ENCODE measurements around the gene KCNK10. TPM values are rescaled to one million over a fixed set of nuclear protein-coding genes. Genes with fewer than 3 reads are reported as not detected.

Gene KCNK10
- total RNA-seq, 1 experiment from 2014 or later = 1.9 TPM

DNA sequence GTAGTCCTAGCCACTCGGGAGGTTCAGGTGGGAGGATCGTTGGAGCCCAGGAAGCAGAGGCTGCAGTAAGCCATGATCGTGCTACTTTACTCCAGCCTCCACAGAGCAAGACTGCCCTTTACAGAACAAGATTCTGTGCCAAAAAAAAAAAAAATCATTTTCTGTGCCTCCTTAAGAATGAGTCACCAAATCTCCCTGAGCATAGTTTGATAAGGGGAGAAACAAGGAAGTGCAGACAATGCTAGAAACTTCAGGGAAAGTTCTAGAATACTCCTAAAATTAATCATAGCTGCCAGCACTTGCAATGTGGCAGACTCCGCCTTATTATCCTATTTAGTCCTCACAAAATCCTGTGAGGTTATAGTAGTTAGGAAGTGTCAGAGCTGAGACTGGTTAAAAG, 74.5 kb downstream of the KCNK10 start:
- DNase-seq (ENCODE audit: low read depth, low spot score) = no peak
- in situ Hi-C loops (cut with HindIII; ENCODE audit: low pct_unique_long_range_greater_than_20kb, low sequenced_read_pairs) = no loop called here

DNA sequence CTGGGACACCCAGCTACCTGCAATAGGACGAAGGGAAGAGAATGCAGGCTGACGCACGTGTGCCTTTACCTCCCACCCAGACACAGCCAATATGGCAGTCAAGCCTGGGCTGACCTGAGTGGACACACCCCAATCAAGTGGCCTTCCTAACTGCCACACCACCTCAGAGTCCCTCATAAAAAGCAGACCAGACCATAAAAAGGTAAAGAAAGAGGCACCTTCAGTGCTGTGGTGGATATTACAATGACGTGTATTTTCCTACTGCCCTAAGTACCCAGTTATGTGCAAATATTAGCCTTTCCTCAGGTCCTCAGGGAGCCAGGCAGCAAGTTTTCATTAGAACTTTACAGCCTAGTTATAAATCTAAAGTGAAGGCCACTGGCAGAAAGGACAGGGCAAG, 75.8 kb downstream of the KCNK10 start:
- in situ Hi-C loops (cut with HindIII; ENCODE audit: low pct_unique_long_range_greater_than_20kb, low sequenced_read_pairs) = no loop called here
- no peak for DNase-seq (ENCODE audit: low read depth, low spot score)

DNA sequence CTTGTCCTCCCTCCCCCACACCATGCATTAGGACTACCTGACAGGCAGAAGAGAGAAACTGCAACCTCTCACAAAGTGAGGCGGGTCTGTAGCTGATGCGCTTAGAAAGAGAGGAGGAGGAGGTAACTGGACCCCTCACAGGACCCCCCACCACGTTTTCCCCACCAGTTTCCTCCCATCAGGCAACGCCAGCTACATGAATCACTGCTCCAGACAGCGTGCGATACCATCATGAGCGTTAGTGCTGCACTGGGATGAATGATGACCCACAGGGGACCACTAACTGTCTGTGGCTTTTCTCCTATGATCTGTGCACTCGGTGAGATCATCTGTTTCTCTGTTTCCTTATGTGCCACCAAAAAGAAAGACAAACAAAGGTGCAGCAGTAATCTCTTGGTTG, 77.7 kb downstream of the KCNK10 start:
- DNase-seq (ENCODE audit: low read depth, low spot score) = no peak
- in situ Hi-C loops (cut with HindIII; ENCODE audit: low pct_unique_long_range_greater_than_20kb, low sequenced_read_pairs) = no loop called here

DNA sequence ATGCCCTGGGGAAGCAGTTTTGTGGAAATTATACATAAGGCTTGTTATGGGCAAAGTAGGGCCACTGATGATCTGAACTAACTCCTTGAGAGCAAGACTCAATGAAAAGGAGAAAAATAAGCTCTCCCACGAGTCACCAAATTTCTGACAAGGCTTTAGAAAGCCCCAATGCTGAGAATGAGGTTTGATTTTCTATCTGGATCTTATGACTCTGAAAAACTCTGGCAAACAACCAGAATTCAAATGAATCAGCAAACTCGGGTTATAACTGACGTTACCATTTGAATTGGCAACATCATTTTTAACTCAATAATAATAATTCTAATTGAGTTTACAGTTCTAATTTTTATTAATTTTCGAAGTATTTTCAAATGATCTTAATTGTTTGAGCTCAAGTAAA, 79.1 kb downstream of the KCNK10 start:
- DNase-seq (ENCODE audit: low read depth, low spot score) = peak; percentile 12
- in situ Hi-C loops (cut with HindIII; ENCODE audit: low pct_unique_long_range_greater_than_20kb, low sequenced_read_pairs) = no loop called here

DNA sequence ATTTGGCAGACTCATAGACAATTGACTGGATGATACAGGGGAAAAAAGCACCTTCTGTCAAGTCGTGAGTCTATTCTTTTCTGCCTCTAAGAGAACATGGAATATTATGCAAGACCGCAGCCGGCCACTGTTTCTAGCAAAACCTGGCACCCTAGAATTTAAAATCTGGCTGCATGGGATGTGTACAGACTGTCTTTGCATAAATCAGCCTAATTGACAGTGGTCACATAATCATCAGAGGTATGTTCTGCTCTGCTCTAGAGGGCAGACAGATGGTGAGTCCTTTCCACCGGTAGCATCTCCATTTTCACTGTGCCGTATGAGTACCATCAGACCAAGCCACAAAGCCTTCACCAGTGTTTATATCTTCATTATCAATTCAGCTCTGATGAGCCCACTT, 80.6 kb downstream of the KCNK10 start:
- in situ Hi-C loops (cut with HindIII; ENCODE audit: low pct_unique_long_range_greater_than_20kb, low sequenced_read_pairs) = no loop called here
- no peak for DNase-seq (ENCODE audit: low read depth, low spot score)

DNA sequence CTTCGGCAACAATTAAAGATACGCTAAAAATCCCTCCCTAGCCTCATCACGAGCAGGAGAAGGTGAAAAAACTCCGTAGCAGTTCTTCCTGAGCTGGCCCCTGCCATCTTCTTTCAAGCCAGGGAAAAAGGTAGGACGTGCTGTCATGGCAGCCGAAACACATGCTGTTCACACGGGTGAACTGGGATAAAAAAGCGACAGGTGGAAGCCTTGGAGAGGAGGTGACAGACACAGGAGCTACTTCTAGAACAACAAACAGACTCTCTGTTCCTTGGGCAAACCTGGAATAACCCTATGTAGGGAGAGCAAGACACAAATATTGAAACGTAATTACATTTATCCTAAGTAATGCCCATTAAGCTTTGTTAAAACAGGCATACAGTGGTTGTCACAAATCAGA, 81.3 kb downstream of the KCNK10 start:
- in situ Hi-C loops (cut with HindIII; ENCODE audit: low pct_unique_long_range_greater_than_20kb, low sequenced_read_pairs) = no loop called here
- no peak for DNase-seq (ENCODE audit: low read depth, low spot score)

DNA sequence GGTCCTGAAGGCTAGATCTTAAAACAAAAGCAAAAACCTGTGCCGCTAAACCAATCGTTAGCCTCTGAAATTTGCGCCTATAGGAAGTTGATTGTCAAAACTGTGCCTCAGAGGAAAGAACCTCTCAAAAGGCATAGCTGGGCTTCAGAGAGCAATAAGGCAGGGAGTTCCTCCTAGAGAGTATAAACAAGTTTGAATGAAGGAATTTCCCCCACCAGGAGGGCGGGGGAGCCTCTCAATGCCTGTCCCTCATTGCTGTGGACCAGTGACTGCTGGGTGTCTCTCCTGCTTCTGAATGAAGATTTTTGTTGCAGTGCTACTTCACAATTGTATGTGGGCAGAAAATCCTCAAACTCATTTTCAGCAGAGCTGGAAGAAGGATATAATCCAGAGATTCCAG, 88.6 kb downstream of the KCNK10 start:
- no peak for DNase-seq (ENCODE audit: low read depth, low spot score)
- in situ Hi-C loops (cut with HindIII; ENCODE audit: low pct_unique_long_range_greater_than_20kb, low sequenced_read_pairs) = no loop called here

DNA sequence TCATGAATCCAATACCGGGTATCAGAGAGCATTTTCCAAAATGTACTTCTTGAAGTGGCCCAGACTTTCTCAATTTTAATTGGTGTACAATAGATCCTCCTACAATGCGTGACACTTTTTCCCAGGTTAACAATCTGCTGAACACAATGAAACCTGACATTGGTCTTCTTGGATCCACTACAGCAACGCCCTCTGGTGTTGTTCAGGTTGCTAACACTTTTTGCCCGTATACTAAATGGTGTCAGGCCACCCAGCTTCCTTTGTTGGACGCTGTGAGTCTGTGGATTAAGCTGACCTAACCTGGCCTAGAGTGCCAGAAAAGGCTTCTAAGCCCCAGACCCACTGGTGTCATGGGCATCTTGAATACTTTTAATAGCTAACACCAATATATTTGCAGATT, 89.2 kb downstream of the KCNK10 start:
- peak; percentile 68 for DNase-seq (ENCODE audit: low read depth, low spot score)
- in situ Hi-C loops (cut with HindIII; ENCODE audit: low pct_unique_long_range_greater_than_20kb, low sequenced_read_pairs) = no loop called here

DNA sequence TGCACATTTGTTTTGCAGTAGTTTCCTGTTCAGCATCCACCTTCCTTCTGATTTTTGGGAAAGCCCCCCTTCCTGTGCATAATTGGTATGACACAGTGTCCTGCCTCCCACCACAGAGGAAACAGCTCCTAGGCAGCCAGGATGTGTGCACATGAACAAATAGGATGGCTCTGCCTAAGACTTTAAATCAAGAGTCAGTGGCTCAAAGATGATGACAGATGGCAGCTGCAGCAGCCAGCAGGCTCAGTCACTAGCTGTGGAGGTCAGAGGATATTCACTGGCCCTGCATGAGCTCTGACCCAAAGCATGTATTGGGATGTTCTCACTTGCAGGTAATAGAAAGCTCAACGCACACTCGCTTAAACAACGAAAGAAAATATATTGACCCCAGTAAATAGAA, 90.3 kb downstream of the KCNK10 start:
- in situ Hi-C loops (cut with HindIII; ENCODE audit: low pct_unique_long_range_greater_than_20kb, low sequenced_read_pairs) = no loop called here
- no peak for DNase-seq (ENCODE audit: low read depth, low spot score)

DNA sequence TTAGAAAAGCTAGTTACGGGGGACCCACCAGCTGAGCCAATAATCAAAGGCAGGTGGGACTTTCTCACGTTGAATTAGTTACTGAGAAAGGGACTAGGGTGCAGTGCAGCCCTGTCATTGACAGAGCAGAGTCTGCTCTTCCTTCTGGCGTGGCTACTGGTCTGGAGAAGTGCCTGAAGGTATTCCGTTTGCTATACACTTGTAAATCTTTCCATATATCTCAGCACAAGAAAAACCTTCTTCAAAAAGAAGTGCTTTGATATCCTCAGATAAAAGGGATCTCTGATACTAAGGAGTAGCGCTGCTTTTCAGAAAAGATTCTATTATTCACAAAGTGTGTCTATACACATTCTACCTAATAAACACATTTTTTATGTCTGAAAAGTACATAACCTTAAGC, 91.5 kb downstream of the KCNK10 start:
- in situ Hi-C loops (cut with HindIII; ENCODE audit: low pct_unique_long_range_greater_than_20kb, low sequenced_read_pairs) = no loop called here
- DNase-seq (ENCODE audit: low read depth, low spot score) = no peak

DNA sequence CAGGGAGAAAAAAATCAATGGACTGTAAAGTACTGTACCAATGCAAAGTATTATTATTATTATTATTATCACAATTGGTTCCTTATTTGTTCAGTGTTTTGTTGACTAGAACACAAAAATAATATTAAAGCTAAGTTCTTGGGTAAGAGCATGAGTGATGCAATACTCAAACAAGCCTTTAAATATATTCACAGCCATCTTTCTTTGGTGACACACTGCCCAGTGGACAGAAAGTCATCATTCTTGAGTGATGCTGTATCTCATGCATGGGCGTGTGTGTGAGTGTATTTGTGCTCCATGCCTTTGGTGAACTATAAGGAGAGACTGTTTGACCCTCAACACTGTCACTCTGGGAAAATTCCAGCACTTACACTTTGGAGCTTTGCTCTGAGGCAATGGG, 93.6 kb downstream of the KCNK10 start:
- DNase-seq (ENCODE audit: low read depth, low spot score) = no peak
- in situ Hi-C loops (cut with HindIII; ENCODE audit: low pct_unique_long_range_greater_than_20kb, low sequenced_read_pairs) = no loop called here

DNA sequence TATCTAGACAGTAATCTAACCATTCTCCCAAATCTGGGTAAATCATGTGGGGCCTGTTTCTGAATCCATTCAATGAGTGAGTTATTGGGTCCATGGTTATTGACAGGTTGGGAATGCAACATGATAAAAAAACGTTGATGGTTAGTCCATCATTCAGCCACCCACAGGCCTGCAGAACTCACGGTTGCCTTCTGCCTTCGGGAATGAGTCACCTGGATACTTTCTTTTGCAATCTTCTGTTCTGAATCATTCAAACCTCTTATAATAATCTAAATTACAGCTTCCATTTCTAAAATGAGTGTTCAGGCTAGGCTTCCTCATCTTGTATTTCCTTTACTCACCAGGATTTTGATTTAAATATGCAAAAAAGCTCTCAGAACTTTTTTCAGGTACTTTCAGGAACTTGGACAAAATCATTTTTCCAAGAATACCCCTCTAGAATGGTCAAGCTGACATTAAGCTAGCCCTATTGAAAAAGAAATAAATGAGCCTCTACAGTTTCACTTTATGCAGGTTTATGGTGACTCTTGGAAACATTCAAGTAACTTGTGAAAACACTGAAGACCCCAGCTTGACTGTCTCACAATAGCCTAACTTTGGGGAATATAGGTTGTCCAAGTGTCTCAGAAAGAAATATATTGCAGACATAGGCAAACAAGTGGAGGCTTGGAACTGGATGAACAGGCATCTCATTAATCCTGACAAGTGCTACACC, 94.4 kb downstream of the KCNK10 start:
- DNase-seq (ENCODE audit: low read depth, low spot score) = no peak
- in situ Hi-C loops (cut with HindIII; ENCODE audit: low pct_unique_long_range_greater_than_20kb, low sequenced_read_pairs) = no loop called here

DNA sequence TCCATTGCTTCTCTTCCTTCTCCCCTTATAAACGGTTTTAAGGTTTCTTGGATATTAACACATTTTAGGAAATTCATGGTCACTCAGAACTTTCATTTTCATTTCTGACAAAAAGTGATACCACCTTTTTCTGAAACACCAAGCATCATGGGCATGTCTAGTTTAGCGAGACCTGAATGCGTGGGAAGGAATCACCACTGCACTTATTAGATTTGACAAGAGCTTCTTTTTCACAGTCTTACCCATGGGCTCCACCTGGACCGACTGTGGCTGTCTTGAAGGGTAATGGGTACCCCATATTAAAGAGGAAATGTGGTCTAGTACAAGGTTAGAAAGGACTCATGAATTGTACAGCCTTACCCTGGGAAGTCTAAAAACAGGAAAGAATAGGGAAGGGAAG, 95.4 kb downstream of the KCNK10 start:
- in situ Hi-C loops (cut with HindIII; ENCODE audit: low pct_unique_long_range_greater_than_20kb, low sequenced_read_pairs) = no loop called here
- DNase-seq (ENCODE audit: low read depth, low spot score) = no peak

DNA sequence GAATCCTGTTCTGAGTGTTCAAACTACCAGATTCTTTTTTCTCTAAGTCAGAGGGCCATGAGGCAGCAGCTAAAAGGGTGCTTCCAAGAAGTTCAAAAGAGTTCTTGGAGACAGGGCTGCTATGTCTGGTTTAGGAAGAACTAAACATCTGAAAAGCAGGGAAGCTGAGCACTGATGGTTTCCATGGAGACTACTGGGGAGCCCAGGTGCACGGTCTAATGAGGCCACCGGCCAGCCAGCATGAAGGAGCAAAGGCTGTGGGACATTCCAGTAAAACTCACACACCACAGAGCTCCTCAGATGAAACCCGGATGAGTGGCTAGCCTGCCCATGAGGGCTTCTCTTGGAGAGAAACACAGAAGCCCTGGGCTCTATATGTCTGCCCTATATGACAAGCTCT, 97.3 kb downstream of the KCNK10 start:
- DNase-seq (ENCODE audit: low read depth, low spot score) = no peak
- in situ Hi-C loops (cut with HindIII; ENCODE audit: low pct_unique_long_range_greater_than_20kb, low sequenced_read_pairs) = no loop called here

DNA sequence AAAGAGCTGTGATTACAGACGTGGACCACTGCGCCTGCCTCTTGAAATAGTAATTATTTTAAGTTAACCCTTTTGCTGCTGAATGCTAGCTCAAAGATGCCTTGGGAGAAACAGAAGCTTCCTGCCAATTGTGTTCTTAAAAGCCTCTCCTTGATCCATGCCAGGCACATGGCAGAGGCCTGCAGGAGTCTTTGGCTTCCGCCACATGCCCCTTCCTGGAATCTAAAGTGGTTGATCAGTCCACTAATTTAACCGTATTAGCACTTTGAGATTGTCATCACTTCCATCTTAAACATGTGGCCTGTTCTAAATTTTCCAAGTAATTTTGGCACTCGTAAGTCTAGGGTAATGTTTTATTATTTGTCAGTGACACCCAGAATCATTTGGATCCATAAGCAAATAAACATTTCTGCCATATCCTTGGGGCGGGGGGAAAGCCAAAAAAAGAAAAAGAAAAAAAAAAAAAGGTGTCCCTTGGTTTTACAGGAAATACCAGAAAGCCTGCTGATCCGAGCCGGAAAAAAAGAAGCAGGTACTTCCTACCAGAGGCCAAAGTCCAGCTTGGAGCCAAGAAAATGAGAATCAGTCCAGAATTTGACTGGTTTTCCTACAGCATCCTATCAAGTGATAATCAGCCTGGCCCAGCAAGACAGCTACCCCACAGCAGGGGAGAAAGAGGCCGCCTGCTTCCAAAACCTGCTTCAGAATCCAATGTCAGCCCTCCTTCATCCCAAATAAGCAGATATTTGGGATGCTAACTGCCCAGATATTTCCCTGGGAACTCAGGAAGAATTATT, 104.8 kb downstream of the KCNK10 start:
- in situ Hi-C loops (cut with HindIII; ENCODE audit: low pct_unique_long_range_greater_than_20kb, low sequenced_read_pairs) = no loop called here

DNA sequence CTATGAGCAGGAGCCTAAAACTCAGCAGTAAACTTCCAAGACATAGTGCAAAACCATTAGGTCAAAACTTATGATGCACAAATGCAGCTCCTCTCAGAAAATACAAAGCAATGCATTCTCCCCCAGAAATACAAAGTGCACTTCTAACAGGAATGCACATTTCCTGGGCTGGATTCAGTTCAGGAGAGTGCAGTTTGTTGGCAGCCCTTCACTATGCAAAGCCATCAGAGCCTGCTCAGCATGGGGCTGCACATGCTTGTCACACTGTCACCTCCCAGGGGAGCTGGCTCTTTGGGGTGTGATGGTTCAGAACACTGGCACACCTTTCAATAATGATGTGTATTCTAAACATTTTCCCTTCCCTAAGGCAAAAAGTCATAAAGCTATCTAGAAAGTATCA, 110.4 kb downstream of the KCNK10 start:
- in situ Hi-C loops (cut with HindIII; ENCODE audit: low pct_unique_long_range_greater_than_20kb, low sequenced_read_pairs) = no loop called here
- no peak for DNase-seq (ENCODE audit: low read depth, low spot score)

More for the DNA sequence above, 104.8 kb downstream of the KCNK10 start:
- DNase-seq (ENCODE audit: low read depth, low spot score) = no peak

DNA sequence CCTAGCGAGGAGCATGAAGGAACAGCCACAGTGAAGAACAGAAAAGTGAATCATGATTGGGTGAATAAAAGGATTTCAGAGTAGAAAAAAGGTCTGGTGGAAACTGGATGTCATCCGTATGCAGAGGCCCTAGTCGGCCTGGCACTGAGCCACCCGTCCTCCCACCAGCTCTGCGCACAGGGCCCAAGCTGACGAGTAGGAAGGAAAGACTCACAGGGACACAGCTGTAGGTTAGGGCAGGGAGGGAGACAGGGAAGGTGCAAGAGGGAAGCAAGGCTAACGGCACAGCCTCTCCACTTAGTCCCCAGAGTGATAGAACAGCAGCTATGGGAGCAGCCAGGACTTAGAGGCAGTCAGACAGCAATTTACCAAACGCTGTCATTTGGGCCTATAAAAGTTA, 112.6 kb downstream of the KCNK10 start:
- in situ Hi-C loops (cut with HindIII; ENCODE audit: low pct_unique_long_range_greater_than_20kb, low sequenced_read_pairs) = no loop called here
- no peak for DNase-seq (ENCODE audit: low read depth, low spot score)

DNA sequence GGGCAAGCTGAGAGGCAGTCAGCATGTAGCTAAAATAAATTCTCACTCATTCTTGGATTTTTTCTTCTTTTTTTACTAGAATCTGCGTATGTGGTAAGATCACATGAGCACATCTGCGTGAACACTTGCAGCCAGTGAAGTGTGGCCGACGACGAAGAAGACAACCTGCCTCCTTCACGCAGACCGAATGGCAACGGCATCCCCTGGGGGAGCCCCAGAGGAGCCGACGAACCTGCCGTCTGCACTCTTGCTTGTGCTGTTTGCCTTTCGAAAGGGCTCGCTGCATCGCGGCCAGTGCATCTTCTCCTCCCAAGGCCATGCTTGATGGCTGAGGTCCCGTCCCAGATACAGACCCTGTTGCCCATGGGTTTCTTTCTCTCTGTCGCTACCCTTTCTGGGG, 113.8 kb downstream of the KCNK10 start:
- in situ Hi-C loops (cut with HindIII; ENCODE audit: low pct_unique_long_range_greater_than_20kb, low sequenced_read_pairs) = no loop called here

DNA sequence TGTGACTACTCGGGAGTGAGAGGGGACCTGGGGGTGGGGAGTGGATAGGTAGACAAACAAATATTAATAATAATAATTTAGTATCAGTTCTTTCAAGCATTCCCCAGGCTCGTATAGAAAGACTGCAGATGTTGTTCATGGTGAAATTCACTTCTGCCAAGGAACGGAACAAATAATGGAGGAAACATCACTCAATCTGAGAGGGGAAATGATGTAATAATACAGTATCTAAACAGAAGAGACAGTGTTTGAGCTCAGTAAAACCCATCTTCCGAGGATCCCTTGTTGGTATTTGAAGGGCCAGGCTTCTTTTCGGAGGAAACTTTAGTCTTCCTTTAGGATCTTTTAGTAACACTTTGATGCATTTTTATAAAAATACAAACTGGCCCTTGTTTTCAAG, 114.2 kb downstream of the KCNK10 start:
- in situ Hi-C loops (cut with HindIII; ENCODE audit: low pct_unique_long_range_greater_than_20kb, low sequenced_read_pairs) = no loop called here
- no peak for DNase-seq (ENCODE audit: low read depth, low spot score)

More for the DNA sequence above, 113.8 kb downstream of the KCNK10 start:
- DNase-seq (ENCODE audit: low read depth, low spot score) = no peak

All from SK-MEL-5 (cell line).